Measurements from ENCODE around the gene GPR156.

GPR156 gene

GRCh38 chr3:120119846-120120510, 165.0 kb downstream of the GPR156 start:
- no peak for DNase-seq (ENCODE audit: low spot score)

Data from germinal center (tissue), 1 donor.